Upper lobe of left lung (tissue), 6 donors: Measurements from ENCODE around the gene AQP12A. TPM values are rescaled to one million over a fixed set of nuclear protein-coding genes. Genes with fewer than 3 reads are reported as not detected.

Experiments
- ATAC-seq, 2 donors: fragments of 200-7000 bp; cut with Tn5 transposase; one replicate each; pipeline ENCODE4 v1.9.1; 2022; ENCODE audit warnings: mild to moderate bottlenecking in 2 of 2, moderate library complexity in 2 of 2; ENCODE audit not compliant: low FRiP score in 2 of 2
- DNase-seq, 2 donors: peaks; one replicate each; pipeline ENCODE4 v3.0.0-alpha.2; 2019 to 2020
- H3K27ac ChIP-seq, 4 donors: fragments of 200-600 bp; sonication (generic); one replicate each; pipeline ENCODE4 v1.5.1; 2016 to 2019
- H3K27me3 ChIP-seq, 4 donors: fragments of 200-600 bp; sonication (generic); one replicate each; pipeline ENCODE4 v1.5.1; 2017 to 2019
- H3K36me3 ChIP-seq, 4 donors: fragments of 200-600 bp; sonication (generic); one replicate each; pipeline ENCODE4 v1.5.1; 2016 to 2019
- H3K4me1 ChIP-seq, 4 donors: fragments of 200-600 bp; sonication (generic); one replicate each; pipeline ENCODE4 v1.5.1; 2018 to 2019
- H3K4me3 ChIP-seq, 4 donors: fragments of 200-600 bp; sonication (generic); one replicate each; pipeline ENCODE4 v1.5.1; 2017 to 2019; ENCODE audit warnings: mild to moderate bottlenecking in 2 of 4, moderate library complexity in 1 of 4
- H3K9me3 ChIP-seq, 4 donors: fragments of 200-600 bp; sonication (generic); one replicate each; pipeline ENCODE4 v1.5.1; 2018 to 2019
- EP300 ChIP-seq, 4 donors: sonication (generic); formaldehyde crosslinking; IDR thresholded peaks; one replicate each; pipeline ENCODE4 v1.5.1; 2017; ENCODE audit warnings: antibody characterized with exemption in 4 of 4, control low read depth in 2 of 4
- POLR2A ChIP-seq, 4 donors: fragments of 450-650 bp; IDR thresholded peaks; one replicate each; pipeline ENCODE4 v1.5.1; 2016 to 2017; ENCODE audit warnings: antibody characterized with exemption in 4 of 4, mild to moderate bottlenecking in 2 of 4
- POLR2AphosphoS5 ChIP-seq, 2 donors: sonication (generic); formaldehyde crosslinking; IDR thresholded peaks; one replicate each; pipeline ENCODE4 v1.5.1; 2017; ENCODE audit warnings: antibody characterized with exemption in 2 of 2
- WGBS, 2 donors: methylation state at CpG; one replicate each; pipeline ENCODE4 v1.1.5; 2017 to 2018; 5-methylcytosine and 5-hydroxymethylcytosine counted together
- total RNA-seq, 6 donors: library from RNA; depleted of rRNA in 4 of 6; stranded (reverse); fragments of >200 nt in 4 of 6; gene quantifications; one replicate each; pipeline versions ENCODE4 v1.1.0 to v1.2.1, GENCODE V29; 2016 to 2021
- TF ChIP-seq, protein P1 (sequence below), 6 experiments: fragments of 450-650 bp in 4 of 6; fragments of 200-600 bp in 2 of 6; sonication (generic) in 2 of 6; IDR thresholded peaks; one replicate each; pipeline ENCODE4 v1.5.1; 2016 to 2019; ENCODE audit warnings: antibody characterized with exemption in 6 of 6
- donor health status: DM: no; HTN: no; CAD: no; lungs with moderate emphysema.
- donor health status: DM: no; HTN: yes; CAD: no; lungs with severe emphysema.

AQP12A gene
- total RNA-seq, 6 donors from 2014 or later: not detected

DNA sequence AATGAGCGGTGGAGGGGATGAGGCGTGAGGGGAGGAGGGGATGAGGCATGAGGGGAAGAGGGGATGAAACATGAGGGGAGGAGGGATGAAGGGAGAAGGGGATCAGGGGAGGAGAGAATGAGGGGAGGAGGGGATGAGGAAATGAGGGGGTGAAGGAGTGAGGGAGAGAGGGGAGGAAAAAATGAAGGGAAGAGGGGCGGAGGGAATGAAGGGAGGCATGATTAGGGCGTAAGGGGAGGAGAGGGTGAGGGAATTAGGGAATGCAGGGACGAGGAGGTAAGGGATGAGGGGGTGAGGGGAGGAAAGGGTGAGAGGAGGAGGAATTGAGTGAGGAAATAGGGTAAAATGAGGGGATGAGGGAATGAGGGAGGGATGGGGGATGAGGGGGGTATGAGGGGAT lies 40.5 kb downstream of the AQP12A start:
- ATAC-seq (no peak), DNase-seq (no peak)
- Histone ChIP-seq H3K27me3 (no peaks in the 10 kb centered on the region), H3K9me3 (no peaks in the 10 kb centered on the region), H3K27ac (no peak overlapping the region), H3K36me3 (no peaks in the 10 kb centered on the region), H3K4me3 (no peak overlapping the region), H3K4me1 (peaks cover 0 to 4% (median 0%) of the 10 kb centered on the region in 4 donors)
- 80 to 81% methylated on average over 3 to 5 of the region's 5 CpGs for WGBS, 2 donors
- TF ChIP-seq, protein P1, sequence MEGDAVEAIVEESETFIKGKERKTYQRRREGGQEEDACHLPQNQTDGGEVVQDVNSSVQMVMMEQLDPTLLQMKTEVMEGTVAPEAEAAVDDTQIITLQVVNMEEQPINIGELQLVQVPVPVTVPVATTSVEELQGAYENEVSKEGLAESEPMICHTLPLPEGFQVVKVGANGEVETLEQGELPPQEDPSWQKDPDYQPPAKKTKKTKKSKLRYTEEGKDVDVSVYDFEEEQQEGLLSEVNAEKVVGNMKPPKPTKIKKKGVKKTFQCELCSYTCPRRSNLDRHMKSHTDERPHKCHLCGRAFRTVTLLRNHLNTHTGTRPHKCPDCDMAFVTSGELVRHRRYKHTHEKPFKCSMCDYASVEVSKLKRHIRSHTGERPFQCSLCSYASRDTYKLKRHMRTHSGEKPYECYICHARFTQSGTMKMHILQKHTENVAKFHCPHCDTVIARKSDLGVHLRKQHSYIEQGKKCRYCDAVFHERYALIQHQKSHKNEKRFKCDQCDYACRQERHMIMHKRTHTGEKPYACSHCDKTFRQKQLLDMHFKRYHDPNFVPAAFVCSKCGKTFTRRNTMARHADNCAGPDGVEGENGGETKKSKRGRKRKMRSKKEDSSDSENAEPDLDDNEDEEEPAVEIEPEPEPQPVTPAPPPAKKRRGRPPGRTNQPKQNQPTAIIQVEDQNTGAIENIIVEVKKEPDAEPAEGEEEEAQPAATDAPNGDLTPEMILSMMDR (IDR thresholded peaks at IDR 0.05): no peak

DNA sequence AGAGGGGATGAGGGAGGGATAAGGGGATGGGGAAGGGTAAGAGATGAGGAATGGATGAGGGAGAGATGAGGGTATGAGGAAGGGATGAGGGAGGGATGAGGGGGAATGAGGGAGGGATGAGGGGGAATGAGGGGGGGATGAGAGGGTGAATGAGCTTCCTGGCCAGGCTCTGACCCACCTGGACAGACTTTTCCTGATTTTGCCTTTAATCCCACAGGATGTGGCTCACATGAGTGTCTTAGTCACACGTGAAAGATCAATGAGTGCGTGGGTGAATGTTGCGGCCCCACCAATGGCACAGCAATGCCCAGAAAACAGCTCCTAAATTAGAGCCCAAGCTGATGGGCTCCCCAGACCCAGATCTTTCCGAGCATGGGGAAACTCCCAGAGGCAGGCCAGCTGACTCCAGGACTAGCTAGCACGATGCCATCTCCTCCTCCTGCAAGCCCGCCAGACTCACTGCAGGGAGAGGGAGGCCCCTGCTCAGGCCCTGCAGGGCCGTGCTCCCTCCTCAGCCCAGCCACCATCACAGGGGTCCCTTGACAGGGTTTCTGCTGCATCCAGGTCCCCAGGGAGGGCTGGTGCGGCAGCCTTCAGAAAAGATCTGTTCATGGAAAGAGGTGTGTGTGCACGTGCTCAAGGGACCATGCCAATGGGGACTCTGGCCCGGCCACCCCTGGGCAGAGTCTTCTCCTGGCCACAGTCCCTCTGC lies 41.4 kb downstream of the AQP12A start:
- WGBS, 2 donors: 70 to 82% methylated on average over 4 to 10 of the region's 10 CpGs
- no peak for ATAC-seq
- H3K4me1 ChIP-seq: peaks cover 0 to 4% (median 0%) of the 10 kb centered on the region in 4 donors
- no peaks in the 10 kb centered on the region for H3K36me3 ChIP-seq
- TF ChIP-seq POLR2A (IDR thresholded peaks at IDR 0.05) (no peak), POLR2AphosphoS5 (IDR thresholded peaks at IDR 0.05) (no peak), EP300 (IDR thresholded peaks at IDR 0.05) (no peak)
- TF ChIP-seq, protein P1 (IDR thresholded peaks at IDR 0.05): no peak
- no peaks in the 10 kb centered on the region for H3K9me3 ChIP-seq
- DNase-seq: peak in 1 of 2 donors; percentile 57
- H3K27me3 ChIP-seq: no peaks in the 10 kb centered on the region
- H3K4me3 ChIP-seq: no peak overlapping the region
- no peak overlapping the region for H3K27ac ChIP-seq

DNA sequence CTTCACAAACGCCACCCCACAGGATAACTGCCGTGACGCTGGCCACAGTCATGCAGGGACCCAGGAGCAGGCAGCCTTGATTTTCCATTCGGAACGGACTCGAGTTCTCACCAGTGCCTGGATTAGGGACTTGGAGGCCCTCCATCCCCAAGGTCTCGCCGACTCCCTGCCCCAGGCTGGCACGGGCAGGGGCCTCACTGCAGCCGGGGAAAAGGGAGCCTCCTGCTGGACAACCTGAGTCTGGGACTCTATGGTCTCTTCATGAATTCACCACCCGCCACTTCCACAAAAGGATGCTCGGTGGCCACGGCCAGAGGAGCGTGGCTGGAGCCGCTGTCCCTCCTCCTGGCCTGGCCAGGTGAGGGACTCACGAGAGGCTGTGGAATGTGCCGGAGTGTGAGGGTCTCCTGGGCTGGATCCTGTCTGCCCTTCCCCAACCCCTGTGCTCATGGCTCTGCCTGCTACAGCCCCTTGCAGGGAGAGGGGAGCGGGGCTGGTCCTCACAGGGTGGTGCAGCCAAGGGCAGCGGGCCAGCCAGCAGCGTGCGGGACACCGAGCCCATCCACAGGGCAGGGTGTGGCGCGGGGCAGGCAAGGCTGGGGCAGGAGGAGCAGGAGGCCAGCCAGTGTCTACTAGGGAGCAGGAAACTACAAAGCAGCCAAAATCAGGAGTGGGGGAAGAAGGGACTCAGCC lies 42.3 kb downstream of the AQP12A start:
- Histone ChIP-seq H3K36me3 (no peaks in the 10 kb centered on the region), H3K9me3 (no peaks in the 10 kb centered on the region), H3K27ac (no peak overlapping the region), H3K4me3 (no peak overlapping the region), H3K27me3 (no peaks in the 10 kb centered on the region), H3K4me1 (peaks cover 0 to 4% (median 0%) of the 10 kb centered on the region in 4 donors)
- TF ChIP-seq, protein P1 (IDR thresholded peaks at IDR 0.05): peak in 1 of 6 experiments; percentile 11
- no peak for TF ChIP-seq POLR2AphosphoS5 (IDR thresholded peaks at IDR 0.05)
- TF ChIP-seq POLR2A (IDR thresholded peaks at IDR 0.05): no peak
- ATAC-seq (no peak), DNase-seq (peak in 1 of 2 donors; percentile 69)
- WGBS, 2 donors: 77% methylated on average over 17 to 22 of the region's 24 CpGs

DNA sequence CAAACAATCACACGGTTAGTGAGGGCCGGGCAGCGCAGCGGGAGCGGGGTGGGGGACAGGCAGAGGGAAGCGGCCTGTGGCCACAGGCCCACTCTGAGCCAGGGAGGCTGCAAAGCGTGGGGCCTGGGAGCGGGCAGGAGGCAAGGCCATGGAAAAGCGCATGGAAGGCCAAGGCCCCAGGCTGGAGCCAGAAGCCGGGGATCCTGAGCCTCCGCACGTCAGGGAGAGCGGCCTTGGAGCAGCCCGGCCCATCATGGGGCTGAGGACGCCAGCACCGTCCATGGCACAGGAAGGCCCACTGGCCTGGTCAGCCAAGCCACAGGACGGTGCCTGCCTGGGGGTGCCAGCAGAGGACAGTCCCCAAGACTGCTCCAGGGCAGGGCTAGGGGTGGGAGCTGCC lies 43.1 kb downstream of the AQP12A start:
- TF ChIP-seq POLR2A (IDR thresholded peaks at IDR 0.05): no peak
- Histone ChIP-seq H3K9me3 (no peaks in the 10 kb centered on the region), H3K36me3 (no peaks in the 10 kb centered on the region), H3K4me1 (peaks cover 0 to 4% (median 0%) of the 10 kb centered on the region in 4 donors), H3K4me3 (no peak overlapping the region), H3K27me3 (no peaks in the 10 kb centered on the region), H3K27ac (no peak overlapping the region)
- ATAC-seq: no peak
- DNase-seq: peak in 1 of 2 donors; percentile 76
- WGBS, 2 donors: 89 to 94% methylated on average over 10 to 17 of the region's 17 CpGs

DNA sequence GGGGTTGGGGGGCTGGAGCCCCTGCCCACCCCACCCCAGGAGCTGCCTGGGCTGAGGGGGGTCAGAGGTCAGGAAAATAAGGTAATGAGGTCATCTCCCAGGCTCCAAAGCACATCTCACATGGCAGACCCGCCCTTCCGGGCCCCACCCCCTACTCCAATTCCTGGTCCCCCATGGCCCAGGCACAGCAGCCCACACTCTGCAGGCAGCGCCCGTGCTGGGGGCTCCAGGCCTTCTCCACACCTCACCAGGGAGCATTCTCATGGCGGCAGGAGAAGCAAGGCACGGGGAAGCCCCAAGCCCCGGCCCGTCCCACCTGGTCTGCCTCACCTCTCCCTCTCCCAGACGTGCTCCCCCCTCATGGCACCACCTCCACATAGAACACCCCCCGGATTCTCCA lies 43.8 kb downstream of the AQP12A start:
- Histone ChIP-seq H3K36me3 (no peaks in the 10 kb centered on the region), H3K27me3 (no peaks in the 10 kb centered on the region), H3K4me3 (no peak overlapping the region), H3K4me1 (peaks cover 0 to 4% (median 0%) of the 10 kb centered on the region in 4 donors), H3K27ac (no peak overlapping the region), H3K9me3 (no peaks in the 10 kb centered on the region)
- ATAC-seq (no peak), DNase-seq (peak in 1 of 2 donors; percentile 71)
- no peak for TF ChIP-seq POLR2A (IDR thresholded peaks at IDR 0.05)
- no peak for TF ChIP-seq EP300 (IDR thresholded peaks at IDR 0.05)
- TF ChIP-seq, protein P1 (IDR thresholded peaks at IDR 0.05): no peak
- TF ChIP-seq POLR2AphosphoS5 (IDR thresholded peaks at IDR 0.05): no peak
- 85 to 90% methylated on average over 8 to 9 of the region's 10 CpGs for WGBS, 2 donors
